HepG2 (cell line): ENCODE measurements around the gene MADCAM1. TPM values are rescaled to one million over a fixed set of nuclear protein-coding genes. Genes with fewer than 3 reads are reported as not detected.

Experiments
- ARID2 ChIP-seq: sonication (generic); formaldehyde crosslinking; IDR thresholded peaks from 2 replicates; pipeline ENCODE4 v1.8.1; 2022; ENCODE audit warnings: mild to moderate bottlenecking, missing genetic modification reagents, borderline replicate concordance
- ARID5B ChIP-seq: IDR thresholded peaks from 2 replicates; pipeline ENCODE4 v1.4.0; 2020; ENCODE audit warnings: mild to moderate bottlenecking, missing genetic modification reagents
- DNMT3B ChIP-seq: conservative IDR thresholded peaks from 2 replicates; pipeline ENCODE4 v1.6.1; 2016; ENCODE audit warnings: missing biosample characterization, control low read depth
- FOSL2 ChIP-seq: sonication (generic); formaldehyde crosslinking; IDR thresholded peaks from 2 replicates; pipeline ENCODE4 v1.4.0; 2020; ENCODE audit warnings: missing genetic modification reagents
- FOXA3 ChIP-seq: IDR thresholded peaks from 2 replicates; pipeline ENCODE4 v1.6.1; 2016; ENCODE audit warnings: missing genetic modification reagents, missing compliant biosample characterization
- HOXA3 ChIP-seq: sonication (generic); formaldehyde crosslinking; IDR thresholded peaks from 2 replicates; pipeline ENCODE4 v1.5.0; 2020; ENCODE audit warnings: missing genetic modification reagents
- KLF16 ChIP-seq, 2 experiments: sonication (generic) in 1 of 2; formaldehyde crosslinking in 1 of 2; IDR thresholded peaks; 2 replicates each; pipeline versions ENCODE4 v1.6.1 to v1.8.0; 2016 to 2023; ENCODE audit warnings: missing genetic modification reagents in 2 of 2, missing compliant biosample characterization in 1 of 2
- PPARG ChIP-seq: conservative IDR thresholded peaks from 2 replicates; pipeline ENCODE4 v1.6.1; 2016; ENCODE audit warnings: missing biosample characterization, missing genetic modification reagents
- SETDB1 ChIP-seq: sonication (generic); formaldehyde crosslinking; IDR thresholded peaks from 2 replicates; pipeline ENCODE4 v1.5.1; 2020; ENCODE audit warnings: missing genetic modification reagents, mild to moderate bottlenecking, borderline replicate concordance
- SOX6 ChIP-seq, 2 experiments: fragments of 450-650 bp in 1 of 2; sonication (generic) in 1 of 2; formaldehyde crosslinking in 1 of 2; IDR thresholded peaks; 2 replicates each; pipeline versions ENCODE4 v1.4.0 to v1.6.1; 2017 to 2020; ENCODE audit warnings: antibody characterized with exemption in 1 of 2, mild to moderate bottlenecking in 1 of 2, missing genetic modification reagents in 1 of 2
- TEAD3 ChIP-seq: optimal IDR thresholded peaks from 2 replicates; pipeline ENCODE3; 2016; ENCODE audit warnings: borderline replicate concordance
- TFDP1 ChIP-seq: IDR thresholded peaks from 2 replicates; pipeline ENCODE4 v1.6.1; 2016; ENCODE audit warnings: missing compliant biosample characterization, missing genetic modification reagents, borderline replicate concordance
- ZNF235 ChIP-seq: sonication (generic); formaldehyde crosslinking; IDR thresholded peaks from 2 replicates; pipeline ENCODE4 v1.8.1; 2023; ENCODE audit warnings: mild to moderate bottlenecking, missing genetic modification reagents, borderline replicate concordance
- ZNF260 ChIP-seq: sonication (generic); formaldehyde crosslinking; IDR thresholded peaks from 2 replicates; pipeline ENCODE4 v1.4.0; 2020; ENCODE audit warnings: missing genetic modification reagents, low read depth, mild to moderate bottlenecking, borderline replicate concordance
- ZNF468 ChIP-seq: sonication (generic); formaldehyde crosslinking; IDR thresholded peaks from 2 replicates; pipeline ENCODE4 v1.8.0; 2022; ENCODE audit warnings: mild to moderate bottlenecking, moderate library complexity, missing genetic modification reagents
- ZNF83 ChIP-seq: sonication (generic); formaldehyde crosslinking; IDR thresholded peaks from 2 replicates; pipeline ENCODE4 v1.4.0; 2020; ENCODE audit warnings: missing genetic modification reagents, mild to moderate bottlenecking, borderline replicate concordance
- polyA plus RNA-seq, 8 experiments: library from polyadenylated mRNA; depleted of rRNA in 3 of 8; stranded (reverse) in 7 of 8; unstranded in 1 of 8; fragments of >200 nt; fragmentation: Illumina TruSeq in 4 of 8; extraction: Trizol in 4 of 8; gene quantifications; 2 replicates each; pipeline versions ENCODE4 v1.2.1 to v1.2.3, GENCODE V29; 2011 to 2016; ENCODE audit warnings: low read depth in 4 of 8, missing spikeins in 1 of 8, mixed read lengths in 1 of 8; ENCODE audit not compliant: insufficient read depth in 1 of 8
- total RNA-seq, 5 experiments: library from RNA; depleted of rRNA; stranded (reverse); fragments of >200 nt; fragmentation: Illumina TruSeq; extraction: Trizol; gene quantifications; 2 replicates each; pipeline ENCODE4 v1.2.3, GENCODE V29; 2016; ENCODE audit warnings: low read depth in 1 of 5
- TF ChIP-seq, protein P1 (sequence below), 2 experiments: sonication (generic) in 1 of 2; formaldehyde crosslinking in 1 of 2; IDR thresholded peaks; 2 replicates each; pipeline versions ENCODE4 v1.5.1 to v1.6.1; 2011 to 2020; ENCODE audit warnings: borderline replicate concordance in 1 of 2, low read depth in 1 of 2, low read length in 1 of 2, mild to moderate bottlenecking in 1 of 2, missing genetic modification reagents in 1 of 2, moderate library complexity in 1 of 2
- TF ChIP-seq, protein P2 (sequence below): IDR thresholded peaks from 2 replicates; pipeline ENCODE4 v1.6.1; 2016; ENCODE audit warnings: low read depth, borderline replicate concordance

Gene MADCAM1
- total and polyA plus RNA-seq, 2 of the 13 experiments (the other 11 are each of a cell fraction or from before 2014, with no cell fraction given): 0.29 to 0.33 TPM

DNA sequence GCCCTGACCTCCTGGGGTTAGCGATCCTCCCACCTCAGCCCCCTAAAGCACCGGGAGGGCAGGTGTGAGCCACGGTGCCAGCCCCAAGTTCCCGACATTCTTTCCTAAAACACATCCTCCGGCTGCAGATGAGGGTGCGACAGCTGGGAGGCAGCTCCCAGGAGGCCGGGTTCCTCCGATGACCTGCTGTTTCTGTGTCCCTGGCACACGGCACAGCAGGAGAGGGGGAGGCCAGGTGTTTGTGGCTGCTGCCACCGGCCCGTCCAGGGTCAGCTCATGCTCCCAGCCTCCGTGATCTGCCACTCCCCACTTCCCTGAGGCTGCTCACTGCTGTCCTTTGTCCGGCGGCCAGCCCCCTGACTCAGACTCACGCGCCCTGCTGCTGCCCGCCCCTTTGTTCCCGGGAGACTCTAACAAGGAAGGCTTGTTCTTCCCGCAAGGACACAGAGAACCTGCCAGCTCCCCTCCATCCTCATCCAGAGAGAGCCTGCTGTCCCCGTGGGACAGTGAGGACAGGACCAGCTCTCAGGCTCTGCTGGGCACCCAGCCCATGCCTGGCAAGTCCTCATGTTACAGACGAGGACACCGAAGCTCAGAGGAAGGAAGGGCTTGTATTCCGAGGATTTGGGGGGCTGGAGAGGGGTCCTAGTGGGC lies 10.6 kb upstream of the MADCAM1 start (continued):
- TF ChIP-seq TFDP1 (CRISPR knock-in tag): no peak
- TF ChIP-seq ARID5B (CRISPR knock-in tag): 0 out of 2 replicates have a peak, but pooled peaks have one; percentile 29
- TF ChIP-seq SETDB1 (CRISPR knock-in tag): no peak
- TF ChIP-seq ZNF468: no peak
- no peak for TF ChIP-seq HOXA3 (CRISPR knock-in tag)
- TF ChIP-seq ARID2 (CRISPR knock-in tag): no peak
- TF ChIP-seq, protein P1, sequence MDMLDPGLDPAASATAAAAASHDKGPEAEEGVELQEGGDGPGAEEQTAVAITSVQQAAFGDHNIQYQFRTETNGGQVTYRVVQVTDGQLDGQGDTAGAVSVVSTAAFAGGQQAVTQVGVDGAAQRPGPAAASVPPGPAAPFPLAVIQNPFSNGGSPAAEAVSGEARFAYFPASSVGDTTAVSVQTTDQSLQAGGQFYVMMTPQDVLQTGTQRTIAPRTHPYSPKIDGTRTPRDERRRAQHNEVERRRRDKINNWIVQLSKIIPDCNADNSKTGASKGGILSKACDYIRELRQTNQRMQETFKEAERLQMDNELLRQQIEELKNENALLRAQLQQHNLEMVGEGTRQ (IDR thresholded peaks at IDR 0.05; ENCODE audit: low read depth, low read length): no peak
- TF ChIP-seq, protein P1 (CRISPR knock-in tag; IDR thresholded peaks at IDR 0.05; ENCODE audit: borderline replicate concordance): no peak
- TF ChIP-seq SOX6 (IDR thresholded peaks at IDR 0.05): no peak
- TF ChIP-seq SOX6 (CRISPR knock-in tag; IDR thresholded peaks at IDR 0.05): peak; percentile 80
- TF ChIP-seq PPARG (CRISPR knock-in tag): no peak
- TF ChIP-seq DNMT3B (CRISPR knock-in tag): no peak
- TF ChIP-seq, protein P2, sequence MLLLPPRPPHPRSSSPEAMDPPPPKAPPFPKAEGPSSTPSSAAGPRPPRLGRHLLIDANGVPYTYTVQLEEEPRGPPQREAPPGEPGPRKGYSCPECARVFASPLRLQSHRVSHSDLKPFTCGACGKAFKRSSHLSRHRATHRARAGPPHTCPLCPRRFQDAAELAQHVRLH (CRISPR knock-in tag): no peak
- TF ChIP-seq KLF16 (CRISPR knock-in tag; IDR thresholded peaks at IDR 0.05): peak in 1 of 2 experiments; percentile 62; a peak in 2 of 4 replicates
- TF ChIP-seq ZNF260 (CRISPR knock-in tag): no peak
- TF ChIP-seq FOSL2 (CRISPR knock-in tag): peak; percentile 87
- no peak for TF ChIP-seq ZNF235 (CRISPR knock-in tag)
- no peak for TF ChIP-seq ZNF83 (CRISPR knock-in tag)
- no peak; the same call in 1 of the 2 replicates for TF ChIP-seq FOXA3 (CRISPR knock-in tag)
- peak; percentile 25 for TF ChIP-seq TEAD3 (CRISPR knock-in tag)
